ENCODE data around the gene SRXN1. TPM values are rescaled to one million over a fixed set of nuclear protein-coding genes. Genes with fewer than 3 reads are reported as not detected.

Gene SRXN1
- total RNA-seq, 1 donor from 2014 or later: 12.6 TPM

DNA sequence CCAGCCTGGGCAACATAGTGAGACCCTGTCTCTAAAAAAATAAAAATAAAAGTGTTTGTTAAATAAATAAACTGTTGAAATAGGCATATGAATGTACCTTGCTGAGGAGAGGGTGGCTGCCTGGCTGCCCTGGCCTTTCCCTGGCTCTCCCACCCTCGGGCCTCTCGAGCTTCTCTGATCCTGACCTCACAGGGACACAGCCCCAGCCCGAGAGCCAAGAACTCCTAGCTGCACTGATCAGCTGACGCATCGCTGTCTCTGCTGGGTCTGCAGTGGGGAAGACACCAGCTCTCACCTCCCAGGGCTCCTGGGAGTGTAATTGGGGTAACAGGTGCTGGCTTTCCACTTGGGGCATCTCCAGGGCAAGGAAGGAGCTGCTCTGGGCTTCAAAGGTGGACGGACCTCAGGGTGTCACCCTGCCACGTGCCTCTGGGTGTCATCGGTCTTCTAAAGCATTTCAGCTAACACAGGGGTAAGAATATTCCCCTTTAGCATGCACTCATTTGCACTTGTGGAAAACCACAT is 49.8 kb downstream of the SRXN1 start:
- DNase-seq (ENCODE audit: low read depth, low spot score): no peak
- Mint-ChIP-seq H3K36me3 (ENCODE audit: low read depth) (no peaks in the 10 kb centered on the region), H3K4me3 (no peak overlapping the region), H3K27ac (ENCODE audit: unreplicated experiment) (peak overlapping the region; percentile 32), H3K9me3 (no peaks in the 10 kb centered on the region), H3K4me1 (peaks cover 21% of the 10 kb centered on the region), H3K27me3 (ENCODE audit: low read depth) (peaks cover 26% of the 10 kb centered on the region)
- TF ChIP-seq, protein P1, sequence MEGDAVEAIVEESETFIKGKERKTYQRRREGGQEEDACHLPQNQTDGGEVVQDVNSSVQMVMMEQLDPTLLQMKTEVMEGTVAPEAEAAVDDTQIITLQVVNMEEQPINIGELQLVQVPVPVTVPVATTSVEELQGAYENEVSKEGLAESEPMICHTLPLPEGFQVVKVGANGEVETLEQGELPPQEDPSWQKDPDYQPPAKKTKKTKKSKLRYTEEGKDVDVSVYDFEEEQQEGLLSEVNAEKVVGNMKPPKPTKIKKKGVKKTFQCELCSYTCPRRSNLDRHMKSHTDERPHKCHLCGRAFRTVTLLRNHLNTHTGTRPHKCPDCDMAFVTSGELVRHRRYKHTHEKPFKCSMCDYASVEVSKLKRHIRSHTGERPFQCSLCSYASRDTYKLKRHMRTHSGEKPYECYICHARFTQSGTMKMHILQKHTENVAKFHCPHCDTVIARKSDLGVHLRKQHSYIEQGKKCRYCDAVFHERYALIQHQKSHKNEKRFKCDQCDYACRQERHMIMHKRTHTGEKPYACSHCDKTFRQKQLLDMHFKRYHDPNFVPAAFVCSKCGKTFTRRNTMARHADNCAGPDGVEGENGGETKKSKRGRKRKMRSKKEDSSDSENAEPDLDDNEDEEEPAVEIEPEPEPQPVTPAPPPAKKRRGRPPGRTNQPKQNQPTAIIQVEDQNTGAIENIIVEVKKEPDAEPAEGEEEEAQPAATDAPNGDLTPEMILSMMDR (conservative IDR thresholded peaks at IDR 0.05): no peak

DNA sequence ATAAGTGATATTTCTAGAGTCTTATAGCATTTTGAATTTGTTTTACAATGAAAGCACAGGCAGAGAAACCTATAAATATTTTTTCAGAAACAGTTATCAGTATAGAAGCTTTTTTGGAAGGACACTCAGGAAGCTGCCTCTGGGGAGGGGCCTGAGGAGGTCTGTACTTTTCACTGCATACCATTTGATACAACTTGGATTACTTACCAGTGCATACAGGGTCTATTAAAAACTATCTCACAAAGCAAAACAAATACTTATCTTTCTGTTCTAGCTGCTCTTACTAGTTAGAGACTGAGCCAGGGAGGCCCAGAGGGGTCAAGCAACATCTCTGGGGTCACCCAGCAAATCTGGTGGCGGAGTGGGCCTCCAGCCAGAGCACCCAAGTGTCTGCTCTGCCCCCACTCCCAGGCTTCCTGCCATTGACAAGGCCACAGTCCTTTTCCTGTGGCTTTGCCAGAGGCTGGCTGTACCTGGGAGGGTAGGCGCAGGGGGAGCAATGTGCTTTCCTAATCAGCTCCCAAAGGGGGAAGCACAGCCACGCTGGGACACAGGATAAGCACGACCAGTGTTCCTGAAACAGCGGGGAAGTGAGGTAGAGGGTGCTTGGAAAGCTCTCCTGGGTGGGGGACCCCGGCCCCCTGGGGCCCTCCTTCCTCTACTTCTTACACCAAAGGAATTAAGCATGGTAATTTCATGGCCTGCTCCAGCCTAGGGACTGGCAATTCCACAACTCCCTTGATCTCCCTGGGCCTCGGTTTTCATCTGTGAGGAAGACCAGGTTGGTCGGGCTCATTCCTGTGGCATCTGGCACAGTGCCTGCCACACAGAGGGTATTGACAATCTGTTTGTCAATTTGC is 50.7 kb downstream of the SRXN1 start:
- H3K36me3 Mint-ChIP-seq (ENCODE audit: low read depth): no peaks in the 10 kb centered on the region
- H3K4me1 Mint-ChIP-seq: peaks cover 21% of the 10 kb centered on the region
- TF ChIP-seq, protein P1 (conservative IDR thresholded peaks at IDR 0.05): no peak
- H3K27ac Mint-ChIP-seq (ENCODE audit: unreplicated experiment): no peak overlapping the region
- H3K27me3 Mint-ChIP-seq (ENCODE audit: low read depth): peaks cover 20% of the 10 kb centered on the region
- no peak for DNase-seq (ENCODE audit: low read depth, low spot score)
- H3K4me3 Mint-ChIP-seq: no peak overlapping the region
- H3K9me3 Mint-ChIP-seq: no peaks in the 10 kb centered on the region

DNA sequence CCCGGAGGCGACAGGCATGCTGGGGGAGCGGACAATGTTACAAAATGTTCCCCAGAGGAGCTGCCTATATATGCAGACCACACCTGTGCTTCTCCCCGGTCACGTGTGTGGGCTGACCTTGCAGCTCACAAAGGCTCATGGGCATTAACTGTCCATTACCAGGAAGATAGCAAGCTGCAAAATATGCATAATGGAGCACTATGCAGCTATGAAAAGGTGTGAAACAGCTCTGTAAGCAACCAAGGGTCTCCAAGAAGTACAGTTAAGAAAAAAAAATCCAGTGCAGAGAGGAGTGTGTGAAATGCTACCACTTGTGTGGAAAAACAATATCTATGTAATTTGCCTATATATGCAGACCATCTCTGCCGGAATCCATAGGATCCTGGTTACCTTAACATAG is 52.3 kb downstream of the SRXN1 start:
- peaks cover 7% of the 10 kb centered on the region for H3K27me3 Mint-ChIP-seq (ENCODE audit: low read depth)
- peaks cover 21% of the 10 kb centered on the region for H3K4me1 Mint-ChIP-seq
- no peak for DNase-seq (ENCODE audit: low read depth, low spot score)
- H3K36me3 Mint-ChIP-seq (ENCODE audit: low read depth): no peaks in the 10 kb centered on the region
- no peaks in the 10 kb centered on the region for H3K9me3 Mint-ChIP-seq
- TF ChIP-seq, protein P1 (conservative IDR thresholded peaks at IDR 0.05): no peak
- no peak overlapping the region for H3K4me3 Mint-ChIP-seq
- H3K27ac Mint-ChIP-seq (ENCODE audit: unreplicated experiment): no peak overlapping the region

DNA sequence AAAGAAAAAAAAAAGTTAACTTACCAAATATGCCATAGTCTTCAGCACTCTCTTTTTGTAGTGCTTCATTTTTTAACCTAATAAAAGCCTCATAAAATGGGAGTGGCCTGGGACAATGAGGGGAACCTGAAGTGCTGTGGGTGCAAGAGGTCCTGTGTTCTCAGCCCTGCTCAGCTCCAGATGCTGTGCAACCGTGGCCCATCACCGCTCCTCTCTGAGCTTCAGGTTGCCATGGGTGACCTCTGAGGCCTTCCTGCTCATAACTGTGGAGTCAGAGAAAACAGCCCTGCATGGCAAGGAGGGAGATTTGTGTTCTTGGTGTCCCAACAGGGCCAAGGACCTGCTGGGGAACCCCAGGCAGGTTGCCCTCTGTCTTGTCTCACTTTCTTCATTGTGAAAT is 52.9 kb downstream of the SRXN1 start:
- peaks cover 5% of the 10 kb centered on the region for H3K27me3 Mint-ChIP-seq (ENCODE audit: low read depth)
- H3K4me1 Mint-ChIP-seq: peaks cover 18% of the 10 kb centered on the region
- no peaks in the 10 kb centered on the region for H3K36me3 Mint-ChIP-seq (ENCODE audit: low read depth)
- no peak for DNase-seq (ENCODE audit: low read depth, low spot score)
- no peak overlapping the region for H3K4me3 Mint-ChIP-seq
- no peak overlapping the region for H3K27ac Mint-ChIP-seq (ENCODE audit: unreplicated experiment)
- H3K9me3 Mint-ChIP-seq: no peaks in the 10 kb centered on the region
- TF ChIP-seq, protein P1 (conservative IDR thresholded peaks at IDR 0.05): no peak

DNA sequence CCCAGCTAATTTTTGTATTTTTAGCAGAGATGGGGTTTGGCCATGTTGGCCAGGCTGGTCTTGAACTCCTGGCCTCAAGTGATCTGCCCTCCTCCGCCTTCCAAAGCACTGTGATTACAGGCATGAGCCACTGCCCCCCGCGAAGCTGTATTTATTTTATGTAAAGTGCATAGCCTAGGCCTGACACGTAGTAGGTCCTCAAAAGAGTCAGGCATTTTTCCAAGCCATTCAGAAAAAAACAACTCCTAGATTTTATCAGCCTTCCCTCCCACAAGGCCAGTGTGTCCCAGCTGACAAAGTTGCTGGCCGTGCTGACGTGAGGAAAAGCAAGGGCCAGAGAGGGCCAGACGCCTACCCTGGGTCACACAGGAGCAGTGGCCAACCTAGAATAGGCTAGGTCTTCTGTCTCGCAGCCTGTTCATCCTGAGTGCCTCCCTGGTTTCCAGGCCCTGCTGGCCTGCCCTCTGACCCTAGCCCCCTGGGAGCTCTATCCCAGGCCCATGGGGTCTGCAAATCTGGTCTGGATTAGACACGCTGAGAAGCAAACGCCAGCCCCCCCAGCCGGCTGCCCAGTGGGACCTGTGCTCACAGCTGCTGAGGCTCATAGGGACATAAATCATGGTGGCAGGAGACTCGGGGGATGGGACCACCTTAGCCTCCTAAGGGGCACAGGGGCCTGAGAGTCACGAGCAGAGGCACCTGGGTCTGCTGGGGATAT is 54.7 kb downstream of the SRXN1 start:
- no peak overlapping the region for H3K27ac Mint-ChIP-seq (ENCODE audit: unreplicated experiment)
- H3K9me3 Mint-ChIP-seq: no peaks in the 10 kb centered on the region
- no peak for DNase-seq (ENCODE audit: low read depth, low spot score)
- H3K27me3 Mint-ChIP-seq (ENCODE audit: low read depth): no peaks in the 10 kb centered on the region
- peaks cover under 1% of the 10 kb centered on the region for H3K4me1 Mint-ChIP-seq
- TF ChIP-seq, protein P1 (conservative IDR thresholded peaks at IDR 0.05): no peak
- no peak overlapping the region for H3K4me3 Mint-ChIP-seq
- H3K36me3 Mint-ChIP-seq (ENCODE audit: low read depth): no peaks in the 10 kb centered on the region
